Esophagus muscularis mucosa (tissue), 4 donors: Measurements from ENCODE around the gene DLGAP5. TPM values are rescaled to one million over a fixed set of nuclear protein-coding genes. Genes with fewer than 3 reads are reported as not detected.

Source experiments
- DNase-seq: peaks from one replicate; pipeline ENCODE4 v3.0.0-alpha.2; 2017; ENCODE audit errors: extremely low spot score
- H3K27ac ChIP-seq, 4 donors: fragments of 200-600 bp; sonication (generic); replicated peaks in 1 of 4; 1 replicate in 3 of 4; 2 replicates in 1 of 4; pipeline ENCODE4 v1.5.1; 2016 to 2019; ENCODE audit warnings: mild to moderate bottlenecking in 1 of 4
- H3K27me3 ChIP-seq, 4 donors: fragments of 200-600 bp; sonication (generic); one replicate each; pipeline versions ENCODE4 v1.5.1 to v1.6.0; 2016 to 2019
- H3K36me3 ChIP-seq, 4 donors: fragments of 200-600 bp; sonication (generic); one replicate each; pipeline ENCODE4 v1.5.1; 2016 to 2019
- H3K4me1 ChIP-seq, 4 donors: fragments of 200-600 bp; sonication (generic); one replicate each; pipeline ENCODE4 v1.5.1; 2016 to 2019
- H3K4me3 ChIP-seq, 4 donors: fragments of 200-600 bp; sonication (generic); 1 replicate in 2 of 4; 2 replicates in 2 of 4; pipeline ENCODE4 v1.5.1; 2016 to 2019; ENCODE audit warnings: mild to moderate bottlenecking in 4 of 4, moderate library complexity in 1 of 4
- H3K9me3 ChIP-seq, 4 donors: fragments of 200-600 bp; sonication (generic); 1 replicate in 3 of 4; 2 replicates in 1 of 4; pipeline ENCODE4 v1.5.1; 2016 to 2019
- EP300 ChIP-seq: sonication (generic); formaldehyde crosslinking; IDR thresholded peaks from one replicate; pipeline ENCODE4 v1.6.1; 2017; ENCODE audit warnings: antibody characterized with exemption
- POLR2A ChIP-seq: fragments of 450-650 bp; IDR thresholded peaks from one replicate; pipeline ENCODE4 v1.6.1; 2017; ENCODE audit warnings: antibody characterized with exemption, moderate library complexity, mild to moderate bottlenecking, low read depth
- POLR2AphosphoS5 ChIP-seq, 2 donors: sonication (generic); formaldehyde crosslinking; IDR thresholded peaks; one replicate each; pipeline ENCODE4 v1.6.1; 2017; ENCODE audit warnings: antibody characterized with exemption in 2 of 2
- WGBS: methylation state at CpG from one replicate; pipeline ENCODE4 v1.1.5; 2018; 5-methylcytosine and 5-hydroxymethylcytosine counted together
- intact Hi-C: fragments of 100-400 bp; cut with DNase I; formaldehyde crosslinking; loops from one replicate; pipeline ENCODE4 v1.15.1; 2023
- total RNA-seq, 4 donors: library from RNA; depleted of rRNA; stranded (reverse); fragments of >200 nt; gene quantifications; one replicate each; pipeline versions ENCODE4 v1.1.0 to v1.2.1, GENCODE V29; 2016
- TF ChIP-seq, protein P1 (sequence below), 3 experiments: fragments of 200-600 bp in 2 of 3; fragments of 450-650 bp in 1 of 3; sonication (generic) in 2 of 3; IDR thresholded peaks; one replicate each; pipeline ENCODE4 v1.5.1; 2017 to 2019; ENCODE audit warnings: antibody characterized with exemption in 3 of 3, mild to moderate bottlenecking in 2 of 3, moderate library complexity in 1 of 3

Gene DLGAP5
- total RNA-seq, 4 donors from 2014 or later = 0.69 TPM; not detected in 3

DNA sequence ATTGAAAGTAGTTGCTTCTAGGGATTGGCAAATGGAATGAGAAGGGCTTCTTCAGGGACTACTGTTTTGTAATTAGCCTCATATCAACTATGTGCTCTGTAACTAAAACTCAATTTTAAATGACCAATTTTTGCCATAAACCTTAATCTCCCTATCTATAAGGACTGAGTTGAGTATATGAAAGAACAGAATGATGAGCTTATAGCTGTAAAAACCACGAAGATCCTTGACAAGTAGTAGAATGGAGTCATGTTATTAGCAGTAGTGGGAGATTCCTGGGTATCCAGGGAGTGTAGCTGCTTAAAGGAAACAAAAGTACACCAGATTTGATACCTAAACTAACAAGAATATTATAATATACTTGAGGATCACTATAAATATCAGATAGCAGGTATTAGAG, 34.3 kb downstream of the DLGAP5 start:
- WGBS = 93% methylated on average over 1 of the region's 1 CpG
- no peak overlapping the region for H3K4me3 ChIP-seq
- H3K27me3 ChIP-seq = no peaks in the 10 kb centered on the region
- H3K4me1 ChIP-seq = no peaks in the 10 kb centered on the region
- H3K27ac ChIP-seq = no peak overlapping the region
- H3K36me3 ChIP-seq = no peaks in the 10 kb centered on the region
- DNase-seq = no peak
- intact Hi-C loops = no loop called here
- TF ChIP-seq POLR2AphosphoS5 (IDR thresholded peaks at IDR 0.05) (no peak), EP300 (no peak), POLR2A (no peak)
- TF ChIP-seq, protein P1, sequence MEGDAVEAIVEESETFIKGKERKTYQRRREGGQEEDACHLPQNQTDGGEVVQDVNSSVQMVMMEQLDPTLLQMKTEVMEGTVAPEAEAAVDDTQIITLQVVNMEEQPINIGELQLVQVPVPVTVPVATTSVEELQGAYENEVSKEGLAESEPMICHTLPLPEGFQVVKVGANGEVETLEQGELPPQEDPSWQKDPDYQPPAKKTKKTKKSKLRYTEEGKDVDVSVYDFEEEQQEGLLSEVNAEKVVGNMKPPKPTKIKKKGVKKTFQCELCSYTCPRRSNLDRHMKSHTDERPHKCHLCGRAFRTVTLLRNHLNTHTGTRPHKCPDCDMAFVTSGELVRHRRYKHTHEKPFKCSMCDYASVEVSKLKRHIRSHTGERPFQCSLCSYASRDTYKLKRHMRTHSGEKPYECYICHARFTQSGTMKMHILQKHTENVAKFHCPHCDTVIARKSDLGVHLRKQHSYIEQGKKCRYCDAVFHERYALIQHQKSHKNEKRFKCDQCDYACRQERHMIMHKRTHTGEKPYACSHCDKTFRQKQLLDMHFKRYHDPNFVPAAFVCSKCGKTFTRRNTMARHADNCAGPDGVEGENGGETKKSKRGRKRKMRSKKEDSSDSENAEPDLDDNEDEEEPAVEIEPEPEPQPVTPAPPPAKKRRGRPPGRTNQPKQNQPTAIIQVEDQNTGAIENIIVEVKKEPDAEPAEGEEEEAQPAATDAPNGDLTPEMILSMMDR (IDR thresholded peaks at IDR 0.05) = no peak
- no peaks in the 10 kb centered on the region for H3K9me3 ChIP-seq

DNA sequence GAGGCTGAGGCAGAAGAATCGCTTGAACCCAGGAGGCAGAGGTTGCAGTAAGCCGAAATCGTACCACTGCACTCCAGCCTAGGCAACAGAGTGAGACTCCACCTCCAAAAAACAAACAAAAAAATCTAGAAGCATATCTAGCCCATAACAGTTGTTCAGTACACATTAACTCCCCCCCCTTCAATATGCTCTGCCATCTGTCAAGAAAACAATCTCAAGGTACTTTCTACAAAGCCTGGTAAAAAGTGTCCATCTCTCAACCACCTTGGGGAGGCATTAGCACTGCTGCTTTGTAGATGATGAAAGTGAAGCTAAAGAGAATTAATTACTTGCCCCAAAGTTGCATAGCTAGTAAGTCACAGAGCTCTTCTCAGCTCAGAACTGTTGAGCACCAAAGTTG, 37.4 kb downstream of the DLGAP5 start:
- WGBS = 100% methylated on average over 3 of the region's 3 CpGs
- no peak overlapping the region for H3K4me3 ChIP-seq
- H3K27me3 ChIP-seq = no peaks in the 10 kb centered on the region
- no peaks in the 10 kb centered on the region for H3K36me3 ChIP-seq
- no peaks in the 10 kb centered on the region for H3K4me1 ChIP-seq
- TF ChIP-seq EP300 (no peak), POLR2AphosphoS5 (IDR thresholded peaks at IDR 0.05) (no peak), POLR2A (no peak)
- TF ChIP-seq, protein P1 (IDR thresholded peaks at IDR 0.05) = no peak
- intact Hi-C loops = no loop called here
- no peaks in the 10 kb centered on the region for H3K9me3 ChIP-seq
- no peak overlapping the region for H3K27ac ChIP-seq
- no peak for DNase-seq

DNA sequence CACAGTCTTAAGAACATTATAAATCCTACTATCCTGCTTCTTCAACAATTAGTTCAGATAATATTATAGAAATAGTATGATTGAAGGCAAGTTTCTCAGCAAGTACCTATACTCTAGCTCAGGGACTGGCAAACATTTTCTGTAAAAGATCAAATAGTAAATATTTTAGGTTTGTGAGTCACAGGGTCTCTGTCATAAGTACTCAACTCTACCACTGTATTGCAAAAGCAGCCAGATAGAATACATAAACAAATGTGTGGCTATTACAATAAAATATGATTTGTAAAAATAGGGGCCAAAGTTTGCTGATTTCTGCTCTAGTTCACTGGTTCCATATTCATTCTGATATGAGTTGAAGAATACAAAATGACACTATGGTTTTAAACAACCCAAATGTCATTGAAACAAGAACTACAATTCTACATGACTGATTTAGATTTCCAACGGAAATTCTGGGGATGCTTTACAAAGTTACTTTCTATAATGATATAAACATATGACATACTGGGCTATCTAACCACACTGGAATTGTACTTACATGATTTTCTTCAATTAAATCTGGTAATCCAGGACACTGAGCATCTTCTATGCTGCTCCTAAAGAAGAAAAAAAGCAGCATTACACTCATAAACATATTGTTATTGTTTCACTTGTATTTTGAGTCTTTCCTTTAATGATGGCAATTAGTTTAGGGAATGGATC, 39.2 kb downstream of the DLGAP5 start:
- Histone ChIP-seq H3K9me3 (no peaks in the 10 kb centered on the region), H3K27ac (no peak overlapping the region), H3K36me3 (peaks cover 0 to 2% (median 0%) of the 10 kb centered on the region in 4 donors), H3K27me3 (no peaks in the 10 kb centered on the region), H3K4me1 (no peaks in the 10 kb centered on the region), H3K4me3 (no peak overlapping the region)
- TF ChIP-seq EP300 (no peak), POLR2AphosphoS5 (IDR thresholded peaks at IDR 0.05) (no peak), POLR2A (no peak)
- TF ChIP-seq, protein P1 (IDR thresholded peaks at IDR 0.05) = no peak
- whole genome bisulfite sequencing = 59% methylated on average over 1 of the region's 1 CpG
- no peak for DNase-seq
- intact Hi-C loops = no loop called here

DNA sequence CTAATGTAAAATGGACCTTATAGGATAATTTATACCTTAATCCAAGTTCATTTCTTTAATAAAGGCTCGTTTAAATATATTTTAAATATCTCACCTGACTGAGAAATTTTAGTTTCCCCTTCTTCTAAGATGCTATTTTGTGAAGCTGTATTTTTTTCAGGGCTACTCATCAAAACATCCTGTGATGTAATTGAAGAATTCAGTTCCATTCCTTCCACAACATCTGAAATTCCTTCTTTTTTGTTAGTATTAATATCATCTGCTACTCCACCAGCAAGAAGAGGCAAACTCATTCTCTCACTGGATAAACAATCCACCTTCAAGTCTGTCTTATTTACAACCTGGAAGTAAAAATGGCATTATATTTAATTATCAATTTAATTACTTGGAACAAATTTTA, 39.8 kb downstream of the DLGAP5 start:
- no peak overlapping the region for H3K27ac ChIP-seq
- DNase-seq = no peak
- no peak overlapping the region for H3K4me3 ChIP-seq
- no peaks in the 10 kb centered on the region for H3K9me3 ChIP-seq
- peaks cover 0 to 8% (median 2%) of the 10 kb centered on the region in 4 donors for H3K36me3 ChIP-seq
- intact Hi-C loops = no loop called here
- H3K27me3 ChIP-seq = no peaks in the 10 kb centered on the region
- H3K4me1 ChIP-seq = no peaks in the 10 kb centered on the region
- 98% methylated on average over 1 of the region's 1 CpG for WGBS
- TF ChIP-seq POLR2AphosphoS5 (IDR thresholded peaks at IDR 0.05) (no peak), POLR2A (no peak), EP300 (no peak)
- TF ChIP-seq, protein P1 (IDR thresholded peaks at IDR 0.05) = no peak

DNA sequence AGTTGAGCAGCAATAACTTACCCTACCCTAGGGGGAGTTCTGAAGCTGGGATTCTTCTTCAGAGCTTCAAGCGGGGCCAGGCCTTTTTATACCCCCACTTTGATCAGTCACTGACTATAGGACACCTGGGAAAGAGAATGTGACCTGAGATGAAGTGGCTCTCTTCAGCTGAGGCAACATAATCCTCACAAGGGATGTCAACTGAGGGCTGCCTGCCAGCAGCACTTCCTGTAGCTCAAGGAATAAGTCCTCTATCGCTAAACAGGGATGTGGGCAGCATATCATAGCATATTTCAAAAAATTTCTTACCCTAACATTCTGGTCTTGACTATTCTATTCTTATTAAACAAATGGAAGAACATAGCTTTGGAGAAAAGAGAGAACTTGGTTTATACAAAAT, 45.0 kb downstream of the DLGAP5 start:
- H3K27me3 ChIP-seq = no peaks in the 10 kb centered on the region
- TF ChIP-seq EP300 = no peak
- no peak for TF ChIP-seq POLR2AphosphoS5 (IDR thresholded peaks at IDR 0.05)
- TF ChIP-seq POLR2A = no peak
- TF ChIP-seq, protein P1 (IDR thresholded peaks at IDR 0.05) = no peak
- H3K27ac ChIP-seq = no peak overlapping the region
- intact Hi-C loops = no loop called here
- no peaks in the 10 kb centered on the region for H3K4me1 ChIP-seq
- peaks cover 39 to 60% (median 47%) of the 10 kb centered on the region in 4 donors for H3K36me3 ChIP-seq
- H3K9me3 ChIP-seq = no peaks in the 10 kb centered on the region
- 78% methylated on average over 2 of the region's 2 CpGs for WGBS
- no peak overlapping the region for H3K4me3 ChIP-seq
- DNase-seq = no peak
